K562 (cell line): Measurements from ENCODE around the gene TNRC6B. TPM values are rescaled to one million over a fixed set of nuclear protein-coding genes. Genes with fewer than 3 reads are reported as not detected.

Experiments
- polyA plus RNA-seq, 8 experiments: library from polyadenylated mRNA; depleted of rRNA in 4 of 8; stranded (reverse) in 5 of 8; unstranded in 3 of 8; fragments of >200 nt; fragmentation: Nextera tagmentation in 2 of 8; fragmentation: Illumina TruSeq in 1 of 8; extraction: Ambion mirVana in 2 of 8; extraction: Trizol in 1 of 8; gene quantifications; 2 replicates each; pipeline versions ENCODE4 v1.2.1 to v1.2.3, GENCODE V29; 2011 to 2014; ENCODE audit warnings: inconsistent platforms in 1 of 8, missing spikeins in 1 of 8
- total RNA-seq, 7 experiments: library from RNA; depleted of rRNA in 6 of 7; stranded (reverse); fragments of >200 nt in 6 of 7; fragmentation: Illumina TruSeq in 2 of 7; extraction: Trizol in 2 of 7; gene quantifications; 2 replicates each; pipeline versions ENCODE4 v1.2.1 to v1.2.3, GENCODE V29; 2011 to 2021; ENCODE audit warnings: low replicate concordance in 1 of 7
- TF ChIP-seq, protein P1 (sequence below), 2 experiments: fragments of 450-650 bp; formaldehyde crosslinking in 1 of 2; IDR thresholded peaks; 2 replicates each; pipeline versions ENCODE4 v1.4.0 to v1.6.1; 2014 to 2020; ENCODE audit warnings: mild to moderate bottlenecking in 2 of 2, borderline replicate concordance in 1 of 2, low read depth in 1 of 2

TNRC6B gene
- total and polyA plus RNA-seq, 9 of the 15 experiments (the other 6 are each of a cell fraction or from before 2014, with no cell fraction given) = 0.96 to 18.8 (median 10.8) TPM

DNA sequence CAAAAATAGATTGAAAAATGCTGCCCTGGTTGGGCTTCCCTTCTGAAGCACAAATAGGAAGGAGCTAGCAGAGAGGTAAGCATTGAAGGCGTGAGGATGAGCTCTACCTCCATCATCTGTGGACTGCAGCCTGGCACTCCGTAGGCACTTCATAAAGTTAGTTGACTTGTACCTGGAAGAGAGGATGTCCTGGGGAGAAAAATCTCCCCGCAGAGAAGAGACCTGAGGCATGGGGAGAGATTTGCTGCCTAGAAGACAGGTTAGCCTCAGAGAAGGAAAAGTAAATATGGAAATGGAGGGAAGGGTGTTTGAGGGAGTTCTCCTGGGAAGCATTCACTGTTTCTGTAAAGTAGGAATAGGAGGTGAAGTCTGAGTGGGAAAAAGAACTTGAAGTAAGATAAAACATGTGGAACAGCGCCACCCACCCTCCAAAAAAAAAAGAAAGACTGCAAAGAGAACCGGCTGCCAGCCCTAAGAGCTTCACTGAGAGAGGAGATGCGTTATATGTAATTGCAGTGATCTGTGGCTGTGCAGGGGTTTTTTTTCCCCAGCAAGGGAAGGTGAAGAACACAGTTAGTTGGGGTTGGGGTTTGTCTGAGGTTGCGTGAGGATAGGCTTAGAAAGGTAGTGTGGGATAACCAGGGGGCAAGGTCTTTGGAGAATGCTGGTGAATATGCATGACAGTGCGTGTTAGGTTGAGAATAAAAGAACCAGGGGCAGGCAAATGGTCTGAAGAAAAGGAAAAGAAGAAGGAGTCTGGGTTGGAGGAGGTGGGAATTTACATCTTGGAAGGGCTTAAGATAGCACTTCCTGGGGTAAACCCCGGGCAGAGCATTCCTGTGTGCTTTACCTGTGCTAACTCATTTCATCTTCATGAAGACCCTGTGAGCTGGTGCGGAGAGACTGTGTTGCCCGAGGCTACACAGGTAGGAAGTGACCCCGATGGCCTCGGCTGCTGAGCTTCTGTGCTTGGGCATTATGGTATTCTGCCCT lies 16.0 kb downstream of the TNRC6B start (continued):
- TF ChIP-seq, protein P1, sequence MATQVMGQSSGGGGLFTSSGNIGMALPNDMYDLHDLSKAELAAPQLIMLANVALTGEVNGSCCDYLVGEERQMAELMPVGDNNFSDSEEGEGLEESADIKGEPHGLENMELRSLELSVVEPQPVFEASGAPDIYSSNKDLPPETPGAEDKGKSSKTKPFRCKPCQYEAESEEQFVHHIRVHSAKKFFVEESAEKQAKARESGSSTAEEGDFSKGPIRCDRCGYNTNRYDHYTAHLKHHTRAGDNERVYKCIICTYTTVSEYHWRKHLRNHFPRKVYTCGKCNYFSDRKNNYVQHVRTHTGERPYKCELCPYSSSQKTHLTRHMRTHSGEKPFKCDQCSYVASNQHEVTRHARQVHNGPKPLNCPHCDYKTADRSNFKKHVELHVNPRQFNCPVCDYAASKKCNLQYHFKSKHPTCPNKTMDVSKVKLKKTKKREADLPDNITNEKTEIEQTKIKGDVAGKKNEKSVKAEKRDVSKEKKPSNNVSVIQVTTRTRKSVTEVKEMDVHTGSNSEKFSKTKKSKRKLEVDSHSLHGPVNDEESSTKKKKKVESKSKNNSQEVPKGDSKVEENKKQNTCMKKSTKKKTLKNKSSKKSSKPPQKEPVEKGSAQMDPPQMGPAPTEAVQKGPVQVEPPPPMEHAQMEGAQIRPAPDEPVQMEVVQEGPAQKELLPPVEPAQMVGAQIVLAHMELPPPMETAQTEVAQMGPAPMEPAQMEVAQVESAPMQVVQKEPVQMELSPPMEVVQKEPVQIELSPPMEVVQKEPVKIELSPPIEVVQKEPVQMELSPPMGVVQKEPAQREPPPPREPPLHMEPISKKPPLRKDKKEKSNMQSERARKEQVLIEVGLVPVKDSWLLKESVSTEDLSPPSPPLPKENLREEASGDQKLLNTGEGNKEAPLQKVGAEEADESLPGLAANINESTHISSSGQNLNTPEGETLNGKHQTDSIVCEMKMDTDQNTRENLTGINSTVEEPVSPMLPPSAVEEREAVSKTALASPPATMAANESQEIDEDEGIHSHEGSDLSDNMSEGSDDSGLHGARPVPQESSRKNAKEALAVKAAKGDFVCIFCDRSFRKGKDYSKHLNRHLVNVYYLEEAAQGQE (IDR thresholded peaks at IDR 0.05; ENCODE audit: borderline replicate concordance) = peak; percentile 23; the same call in 1 of the 2 replicates
- TF ChIP-seq, protein P1 (CRISPR knock-in tag; IDR thresholded peaks at IDR 0.05; ENCODE audit: low read depth) = no peak
